COLO829 (cell line): ENCODE measurements around the gene GABPB2.
A peak's percentile ranks its signal among the peaks of the same experiment; 100 is the strongest.

ENCODE experiments used
- DNase-seq: peaks from one replicate; pipeline ENCODE4 v3.0.0; 2012; ENCODE audit warnings: low spot score

GABPB2 gene

DNA sequence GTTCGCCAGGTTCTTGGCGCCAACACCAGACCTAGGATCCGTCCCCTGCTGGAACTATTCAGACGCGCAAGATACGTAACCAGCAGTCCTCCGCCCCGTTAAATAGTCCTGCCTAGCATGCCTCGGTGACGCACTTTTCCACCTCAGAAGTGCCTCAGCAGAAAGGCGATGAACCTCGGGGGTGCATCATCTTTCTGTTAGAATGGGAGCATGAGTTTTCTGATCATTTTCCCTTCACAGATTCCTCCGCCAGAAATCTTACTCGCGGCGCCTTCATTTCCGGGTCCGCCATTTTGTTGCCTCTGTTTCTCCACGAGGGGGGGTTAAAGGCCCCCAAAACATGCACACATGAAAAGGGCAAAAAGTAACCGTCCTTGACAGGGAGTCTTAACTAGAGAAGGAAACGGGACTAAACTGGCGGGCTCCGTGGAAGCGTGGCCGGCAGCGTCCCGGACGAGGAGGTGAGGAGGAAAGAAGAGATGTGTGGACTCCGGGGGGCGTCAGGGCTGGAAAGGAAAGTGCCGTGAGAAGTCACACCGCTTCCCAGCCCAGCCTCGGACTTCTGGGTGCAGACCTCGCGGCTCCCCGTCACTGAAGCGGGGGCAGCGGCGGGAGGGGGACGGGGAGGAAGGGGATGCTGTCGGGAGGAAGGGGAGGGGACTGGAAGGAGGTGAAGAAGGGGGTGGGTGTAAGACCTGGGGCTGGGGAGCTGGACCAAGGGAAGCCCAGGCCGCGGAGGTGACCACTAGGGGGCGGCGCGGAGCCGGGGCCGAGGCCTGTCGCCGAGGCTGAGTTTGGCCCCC, at the start of gene GABPB2:
TSS of gene GABPB2 (plus strand) at position 288 of the 803 bp plus-strand sequence. CDS start 17,429 bp downstream, outside the sequence.
- peak; percentile 87 for DNase-seq

GRCh38 chr1:151024540-151025146, 45.9 kb upstream of the GABPB2 start:
- DNase-seq = peak; percentile 90

DNA sequence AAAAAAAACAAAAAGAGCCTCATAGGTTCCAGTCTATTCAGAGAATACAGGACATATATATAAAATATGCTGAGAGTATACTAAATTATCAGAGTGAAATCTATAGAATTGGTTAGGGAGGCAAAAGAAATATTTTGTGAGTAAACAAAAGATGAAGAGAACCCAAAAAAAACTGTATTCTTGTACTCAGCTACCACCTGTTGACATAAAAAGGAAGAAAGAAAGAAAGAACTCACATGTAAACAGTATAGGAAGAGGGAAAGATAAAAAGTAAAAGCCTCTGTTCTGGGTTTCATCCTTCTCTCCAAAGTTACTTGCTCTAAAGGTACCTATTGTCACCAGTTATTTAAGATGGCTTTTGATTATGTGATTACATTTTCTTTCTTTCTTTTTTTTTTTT, 44.1 kb upstream of the GABPB2 start:
- DNase-seq = no peak

- no peak for DNase-seq
Observed at GRCh38 chr1:151032164-151032563, 38.4 kb upstream of the GABPB2 start.

- DNase-seq = no peak
Observed at GRCh38 chr1:151035167-151035566, 35.4 kb upstream of the GABPB2 start.

DNA sequence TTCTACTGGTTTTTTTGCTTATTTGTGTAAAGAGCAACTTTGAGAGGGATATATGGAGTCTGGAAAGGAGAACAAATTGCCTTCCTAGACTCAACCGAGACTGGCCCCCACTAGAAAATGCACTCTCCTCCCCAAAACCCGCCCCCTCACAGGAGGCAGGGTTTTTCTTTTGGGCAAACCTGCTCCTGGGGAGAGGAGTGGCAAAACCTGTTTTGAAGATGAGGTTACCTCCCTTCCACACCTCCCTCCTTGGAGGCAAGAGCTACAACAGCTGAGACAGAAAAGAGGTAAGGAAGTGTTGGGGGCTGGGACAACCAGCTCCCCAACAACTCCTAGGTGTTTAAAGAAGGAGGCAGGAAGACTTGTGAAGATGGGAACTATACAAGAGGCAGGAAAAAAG, 34.2 kb upstream of the GABPB2 start, which contains the start of gene BNIPL:
TSS of gene BNIPL (plus strand) at position 231 of the 400 bp plus-strand sequence. CDS start at position 371, 140 bp downstream.
- DNase-seq = no peak

DNA sequence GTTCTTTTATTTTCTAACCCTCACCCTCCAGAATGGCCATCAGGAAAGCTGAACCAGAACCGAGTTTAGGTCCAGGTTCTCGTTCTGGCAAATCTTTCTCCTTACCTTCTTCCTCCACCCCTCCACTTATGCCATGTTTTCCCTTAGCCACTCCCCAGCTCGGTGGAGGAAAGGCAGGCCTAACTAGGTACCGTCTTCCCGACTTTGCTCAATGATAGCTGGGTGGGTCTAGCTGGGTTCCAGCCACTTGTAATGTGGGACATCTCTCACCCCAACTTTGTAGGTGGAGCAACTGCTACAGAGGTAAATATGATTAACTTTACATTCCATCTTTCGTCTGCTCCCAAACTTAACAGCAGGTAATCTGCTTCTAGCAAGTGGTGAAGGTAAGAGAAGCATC, 33.5 kb upstream of the GABPB2 start:
- no peak for DNase-seq

DNA sequence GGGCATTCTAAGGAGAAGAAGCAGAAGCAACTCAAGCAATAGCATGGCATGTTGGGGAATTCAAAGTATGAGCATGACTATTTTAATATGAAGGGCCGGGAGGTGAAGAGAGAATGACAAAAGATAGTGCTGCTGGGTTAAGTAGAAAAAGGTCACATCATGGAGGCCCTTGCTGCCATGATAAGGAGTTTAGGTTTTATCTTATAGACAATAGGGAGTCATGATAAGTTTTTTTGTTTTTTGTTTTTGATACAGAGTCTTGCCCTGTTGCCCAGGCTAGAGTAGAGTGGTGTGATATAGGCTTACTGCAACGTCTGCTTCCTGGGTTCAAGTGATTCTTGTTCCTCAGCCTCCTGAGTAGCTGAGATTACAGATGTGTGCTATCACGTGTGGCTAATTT, 31.0 kb upstream of the GABPB2 start:
- no peak for DNase-seq

DNA sequence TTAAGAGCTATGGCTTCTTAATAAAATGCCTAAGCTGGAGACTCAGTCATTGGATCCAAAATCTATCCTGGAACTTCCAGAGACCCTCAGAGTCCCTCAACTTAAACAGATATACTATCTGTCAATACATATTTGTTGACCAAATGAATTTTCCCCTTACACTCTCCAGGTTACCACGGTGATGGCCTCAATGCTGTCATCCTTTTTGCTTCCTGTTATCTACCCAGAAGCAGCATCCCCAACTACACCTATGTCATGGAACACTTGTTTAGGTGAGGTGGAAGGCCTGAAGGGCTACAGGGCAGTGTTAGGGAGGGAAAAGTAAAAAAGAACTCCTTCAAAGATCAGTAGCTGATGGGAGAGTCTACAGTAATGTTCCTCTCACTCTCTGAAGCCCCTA, 27.4 kb upstream of the GABPB2 start:
- no peak for DNase-seq

- peak; percentile 65 for DNase-seq
Observed at GRCh38 chr1:151047591-151047924, 23.0 kb upstream of the GABPB2 start, which contains the start of gene C1orf56. Gene C1orf56 (plus strand): TSS chr1:151047751. CDS start chr1:151047848, 97 bp downstream.

DNA sequence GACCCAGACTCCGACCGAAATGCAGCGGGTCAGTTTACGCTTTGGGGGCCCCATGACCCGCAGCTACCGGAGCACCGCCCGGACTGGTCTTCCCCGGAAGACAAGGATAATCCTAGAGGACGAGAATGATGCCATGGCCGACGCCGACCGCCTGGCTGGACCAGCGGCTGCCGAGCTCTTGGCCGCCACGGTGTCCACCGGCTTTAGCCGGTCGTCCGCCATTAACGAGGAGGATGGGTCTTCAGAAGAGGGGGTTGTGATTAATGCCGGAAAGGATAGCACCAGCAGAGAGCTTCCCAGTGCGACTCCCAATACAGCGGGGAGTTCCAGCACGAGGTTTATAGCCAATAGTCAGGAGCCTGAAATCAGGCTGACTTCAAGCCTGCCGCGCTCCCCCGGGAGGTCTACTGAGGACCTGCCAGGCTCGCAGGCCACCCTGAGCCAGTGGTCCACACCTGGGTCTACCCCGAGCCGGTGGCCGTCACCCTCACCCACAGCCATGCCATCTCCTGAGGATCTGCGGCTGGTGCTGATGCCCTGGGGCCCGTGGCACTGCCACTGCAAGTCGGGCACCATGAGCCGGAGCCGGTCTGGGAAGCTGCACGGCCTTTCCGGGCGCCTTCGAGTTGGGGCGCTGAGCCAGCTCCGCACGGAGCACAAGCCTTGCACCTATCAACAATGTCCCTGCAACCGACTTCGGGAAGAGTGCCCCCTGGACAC, 22.5 kb upstream of the GABPB2 start:
- peak; percentile 67 for DNase-seq

GRCh38 chr1:151048645-151049032, 21.9 kb upstream of the GABPB2 start:
- DNase-seq = no peak

GRCh38 chr1:151049458-151049857, 21.1 kb upstream of the GABPB2 start:
- DNase-seq = no peak

DNA sequence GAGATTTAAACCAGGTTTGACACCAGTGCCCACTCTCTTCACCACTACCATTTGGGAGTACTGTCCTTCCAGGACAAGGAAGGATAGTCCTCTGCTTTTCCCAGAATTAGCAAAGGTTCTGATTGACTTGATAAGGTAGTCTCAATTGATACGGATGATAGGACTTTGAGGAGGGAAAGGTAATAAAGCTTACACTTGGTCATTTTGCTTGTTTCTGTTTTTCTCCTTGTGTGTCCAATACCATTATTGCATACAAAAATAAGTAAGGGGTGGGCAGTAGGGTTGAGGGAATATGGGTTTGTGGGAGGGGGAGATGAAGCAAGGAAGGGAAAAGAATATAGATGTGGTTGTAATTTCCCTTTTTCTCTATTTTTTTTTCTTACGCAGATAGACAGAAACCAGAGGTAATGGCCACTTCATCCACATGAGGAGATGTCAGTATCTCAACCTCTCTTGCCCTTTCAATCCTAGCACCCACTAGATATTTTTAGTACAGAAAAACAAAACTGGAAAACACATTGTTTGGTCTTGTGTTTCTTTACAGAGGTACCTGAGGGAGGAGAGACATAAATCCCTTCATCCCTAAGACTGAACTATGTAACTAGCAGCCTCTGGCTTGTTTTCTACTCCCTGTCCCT, 20.4 kb upstream of the GABPB2 start:
- no peak for DNase-seq

DNA sequence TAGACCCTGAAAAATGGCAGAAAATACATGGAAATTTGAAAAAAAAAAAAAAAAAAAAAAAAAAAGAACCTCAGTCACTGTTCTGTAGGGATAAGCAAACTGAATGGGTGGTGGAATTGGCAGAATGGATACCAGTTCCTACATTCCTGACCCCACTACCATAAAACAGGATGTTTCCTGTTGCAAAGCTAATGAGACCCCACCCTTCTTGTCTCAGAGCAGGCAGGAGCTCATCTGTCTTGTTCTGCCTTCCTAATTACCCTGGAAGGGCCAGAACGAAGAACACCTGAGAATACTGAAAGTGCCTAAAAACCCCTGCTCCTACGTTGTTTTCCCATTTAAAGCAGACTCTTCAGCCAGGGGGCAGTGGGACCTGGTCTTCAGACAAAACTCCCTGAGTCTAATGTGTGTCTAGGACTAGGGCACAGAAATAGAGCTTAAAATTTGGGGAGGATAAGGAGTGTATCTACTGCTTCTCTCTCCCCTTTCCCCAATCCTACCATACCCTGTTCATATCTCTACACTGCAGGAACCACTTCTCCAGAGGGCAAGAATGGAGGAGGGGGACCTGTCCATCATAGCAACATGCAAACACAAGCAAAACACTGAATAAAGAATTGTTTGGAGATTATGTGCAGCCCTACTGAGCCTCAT, 19.1 kb upstream of the GABPB2 start:
- DNase-seq = no peak

DNA sequence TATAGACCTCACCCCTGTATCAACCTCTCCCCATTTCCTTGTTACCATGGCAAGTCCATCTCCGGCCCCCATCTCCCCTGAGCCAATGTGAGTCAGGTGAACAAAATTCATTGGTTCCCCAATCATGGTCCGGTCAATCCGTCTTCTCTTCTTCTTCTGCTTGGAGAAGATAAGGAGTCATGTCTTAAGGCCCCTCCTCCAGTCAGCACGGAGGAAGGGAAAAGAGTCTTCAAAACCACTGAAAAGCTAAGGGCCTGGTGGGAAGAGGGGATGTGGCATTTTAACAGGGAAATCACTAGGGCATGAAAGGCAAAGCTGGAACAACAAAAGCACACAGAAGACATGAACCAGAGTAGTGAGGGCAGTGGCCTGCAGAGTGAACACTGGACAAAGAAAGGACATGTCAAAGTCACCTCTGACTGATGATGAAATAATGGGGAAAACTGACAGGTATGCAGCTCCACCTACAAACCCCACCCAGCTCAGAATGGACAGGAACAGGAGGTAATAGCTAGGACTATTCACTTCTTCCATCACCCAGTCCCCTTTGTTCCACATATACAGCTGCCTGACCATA, 15.5 kb upstream of the GABPB2 start:
- DNase-seq = no peak

DNA sequence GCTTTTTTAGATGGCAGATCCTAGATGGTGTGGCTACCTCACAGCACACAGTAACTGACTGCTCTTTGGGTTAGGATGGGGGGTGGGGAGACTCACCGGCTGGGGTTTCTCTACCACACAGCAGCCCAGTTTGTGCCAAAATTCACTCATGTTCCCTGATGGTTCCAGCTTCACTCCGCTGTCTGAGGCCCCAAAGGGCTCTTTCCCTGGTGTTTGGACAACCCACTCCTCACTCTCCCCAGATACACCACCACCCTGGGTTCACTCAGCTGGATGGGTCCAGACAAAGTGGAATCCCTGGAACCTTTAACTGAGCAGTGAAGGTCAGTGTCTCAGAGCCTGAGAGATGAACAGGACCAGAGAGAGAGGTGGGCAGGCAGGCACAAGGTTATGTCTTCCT, 15.0 kb upstream of the GABPB2 start:
- DNase-seq = no peak

DNA sequence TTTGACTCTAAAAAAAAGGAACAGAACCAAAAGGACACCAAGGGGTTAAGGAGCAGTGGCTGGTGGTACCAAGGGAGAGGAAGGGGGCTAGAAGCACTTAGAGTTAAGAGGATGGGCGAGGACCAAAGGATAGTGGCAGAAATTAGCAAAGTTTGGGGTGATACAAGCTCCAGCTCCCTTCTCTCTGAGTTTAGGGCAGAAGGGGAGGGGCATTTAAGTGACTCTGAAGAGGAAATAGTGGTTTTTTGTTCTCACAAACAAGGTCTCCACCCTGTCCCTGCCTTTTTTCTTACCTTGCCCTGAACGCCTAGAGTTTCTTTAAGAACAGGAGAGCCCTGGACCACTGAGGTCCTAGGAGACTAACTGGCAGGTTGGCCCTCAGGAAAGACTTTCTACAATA, 14.4 kb upstream of the GABPB2 start:
- DNase-seq = no peak

- no peak for DNase-seq
Observed at GRCh38 chr1:151058692-151059091, 11.9 kb upstream of the GABPB2 start.

- DNase-seq = peak; percentile 87
Observed at GRCh38 chr1:151059109-151060006, 11.2 kb upstream of the GABPB2 start, which contains the start of gene CDC42SE1. Gene CDC42SE1 (minus strand): TSS chr1:151059622. CDS start chr1:151055730, 3,892 bp downstream.
